ENCODE measurements around the gene PRDM16.

DNA sequence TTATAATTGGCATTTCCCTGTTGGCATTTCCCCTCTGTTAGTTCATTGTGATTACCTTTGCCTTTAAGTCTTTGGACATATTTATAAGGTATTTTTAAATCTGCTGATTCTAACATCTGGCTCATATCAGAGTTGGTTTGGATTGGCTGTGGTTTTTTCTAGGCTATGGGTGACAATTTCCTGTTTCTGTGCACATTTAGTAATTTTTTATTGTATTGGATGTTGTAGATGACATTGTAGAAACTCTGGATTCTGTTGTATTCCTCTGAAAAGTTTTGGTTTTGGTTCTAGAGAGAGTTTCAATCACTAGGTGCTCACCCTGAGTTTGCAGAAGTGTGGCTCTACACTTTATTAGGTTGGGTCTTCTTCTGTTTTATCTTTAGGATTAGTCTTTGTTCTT lies 275.4 kb downstream of the PRDM16 start:
- TF ChIP-seq, protein P1, sequence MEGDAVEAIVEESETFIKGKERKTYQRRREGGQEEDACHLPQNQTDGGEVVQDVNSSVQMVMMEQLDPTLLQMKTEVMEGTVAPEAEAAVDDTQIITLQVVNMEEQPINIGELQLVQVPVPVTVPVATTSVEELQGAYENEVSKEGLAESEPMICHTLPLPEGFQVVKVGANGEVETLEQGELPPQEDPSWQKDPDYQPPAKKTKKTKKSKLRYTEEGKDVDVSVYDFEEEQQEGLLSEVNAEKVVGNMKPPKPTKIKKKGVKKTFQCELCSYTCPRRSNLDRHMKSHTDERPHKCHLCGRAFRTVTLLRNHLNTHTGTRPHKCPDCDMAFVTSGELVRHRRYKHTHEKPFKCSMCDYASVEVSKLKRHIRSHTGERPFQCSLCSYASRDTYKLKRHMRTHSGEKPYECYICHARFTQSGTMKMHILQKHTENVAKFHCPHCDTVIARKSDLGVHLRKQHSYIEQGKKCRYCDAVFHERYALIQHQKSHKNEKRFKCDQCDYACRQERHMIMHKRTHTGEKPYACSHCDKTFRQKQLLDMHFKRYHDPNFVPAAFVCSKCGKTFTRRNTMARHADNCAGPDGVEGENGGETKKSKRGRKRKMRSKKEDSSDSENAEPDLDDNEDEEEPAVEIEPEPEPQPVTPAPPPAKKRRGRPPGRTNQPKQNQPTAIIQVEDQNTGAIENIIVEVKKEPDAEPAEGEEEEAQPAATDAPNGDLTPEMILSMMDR (IDR thresholded peaks at IDR 0.05): no peak
- TF ChIP-seq EZH2 (IDR thresholded peaks at IDR 0.05; ENCODE audit: borderline replicate concordance, insufficient read depth, low read depth, low read length, poor library complexity, severe bottlenecking): no peak
